Activated naive CD4-positive, alpha-beta T cell treated with anti-CD3 and anti-CD28 coated beads, Interleukin-2, amount 10 ng/mL, durations not matched to agents 7 days and 5 days (primary cell): ENCODE measurements around the gene CC2D1A.
A peak's percentile ranks its signal among the peaks of the same experiment; 100 is the strongest.
"Not testable (repeated sequence)": the region's sequence is repeated elsewhere in the genome, so short reads cannot be mapped to it uniquely, and the experiment has no call there.

ENCODE experiments used
- CTCF ChIA-PET: fragments of 350-600 bp; sonication (Branson Sonifier 250); formaldehyde crosslinking; loops from one replicate; lab custom pipeline; 2021; ENCODE audit warnings: antibody characterized with exemption; lab: Charles Lee
- DNase-seq: peaks from one replicate; pipeline ENCODE4 v3.0.0-alpha.2; 2020
- H3K27ac Mint-ChIP-seq: one replicate; pipeline ENCODE4 v1.8.0; 2021; ENCODE audit warnings: mild to moderate bottlenecking, moderate library complexity, mixed read lengths
- H3K27me3 Mint-ChIP-seq: one replicate; pipeline ENCODE4 v1.8.0; 2021; ENCODE audit warnings: mild to moderate bottlenecking, mixed read lengths
- H3K36me3 Mint-ChIP-seq: one replicate; pipeline ENCODE4 v1.8.0; 2021; ENCODE audit warnings: mixed read lengths
- H3K4me1 Mint-ChIP-seq: one replicate; pipeline ENCODE4 v1.8.0; 2021; ENCODE audit warnings: mixed read lengths
- H3K4me3 Mint-ChIP-seq: one replicate; pipeline ENCODE4 v1.8.0; 2021; ENCODE audit warnings: mild to moderate bottlenecking, moderate library complexity, mixed read lengths
- H3K9me3 Mint-ChIP-seq: one replicate; pipeline ENCODE4 v1.8.0; 2021; ENCODE audit warnings: mixed read lengths

The CC2D1A gene

GRCh38 chr19:13971868-13972267 is 65.9 kb downstream of the CC2D1A start:
- not testable (repeated sequence) for H3K4me1 Mint-ChIP-seq, DNase-seq, H3K4me3 Mint-ChIP-seq, H3K9me3 Mint-ChIP-seq, H3K27me3 Mint-ChIP-seq, H3K27ac Mint-ChIP-seq
- CTCF ChIA-PET = interaction anchor here (0.8 kb wide), 1 partner anchor 13 kb away, joined by 3 read pairs; no protein-coding TSS in a partner anchor
- peaks cover 20% of the 10 kb centered on the region for H3K36me3 Mint-ChIP-seq

GRCh38 chr19:13972368-13973155 is 66.6 kb downstream of the CC2D1A start:
- Mint-ChIP-seq H3K4me3 (no peak overlapping the region), H3K9me3 (no peaks in the 10 kb centered on the region), H3K27ac (no peak overlapping the region), H3K4me1 (peaks cover 8% of the 10 kb centered on the region), H3K36me3 (peaks cover 20% of the 10 kb centered on the region), H3K27me3 (no peaks in the 10 kb centered on the region)
- CTCF ChIA-PET = interaction anchor here (0.7 kb wide), 1 partner anchor 76 kb away, joined by 3 read pairs; no protein-coding TSS in a partner anchor
- DNase-seq = no peak

GRCh38 chr19:13973479-13973878 is 67.5 kb downstream of the CC2D1A start:
- not testable (repeated sequence) for DNase-seq, H3K9me3 Mint-ChIP-seq, H3K4me3 Mint-ChIP-seq, H3K27me3 Mint-ChIP-seq
- CTCF ChIA-PET = interaction anchor here (0.7 kb wide), 1 partner anchor 75 kb away, joined by 3 read pairs; no protein-coding TSS in a partner anchor
- peaks cover 20% of the 10 kb centered on the region for H3K36me3 Mint-ChIP-seq
- H3K4me1 Mint-ChIP-seq = peaks cover 13% of the 10 kb centered on the region
- H3K27ac Mint-ChIP-seq = peak overlapping the region; percentile 62

GRCh38 chr19:13974073-13974472 is 68.1 kb downstream of the CC2D1A start:
- peak overlapping the region; percentile 4 for H3K27ac Mint-ChIP-seq
- DNase-seq = peak; percentile 73
- H3K9me3 Mint-ChIP-seq = no peaks in the 10 kb centered on the region
- no peaks in the 10 kb centered on the region for H3K27me3 Mint-ChIP-seq
- H3K36me3 Mint-ChIP-seq = peaks cover 17% of the 10 kb centered on the region
- peaks cover 13% of the 10 kb centered on the region for H3K4me1 Mint-ChIP-seq
- H3K4me3 Mint-ChIP-seq = no peak overlapping the region
- CTCF ChIA-PET = no interaction called here

GRCh38 chr19:13975870-13976269 is 69.9 kb downstream of the CC2D1A start:
- H3K27ac Mint-ChIP-seq = no peak overlapping the region
- H3K36me3 Mint-ChIP-seq = peaks cover 17% of the 10 kb centered on the region
- no peaks in the 10 kb centered on the region for H3K9me3 Mint-ChIP-seq
- no peak for DNase-seq
- H3K4me3 Mint-ChIP-seq = no peak overlapping the region
- peaks cover 22% of the 10 kb centered on the region for H3K4me1 Mint-ChIP-seq
- H3K27me3 Mint-ChIP-seq = peaks cover 4% of the 10 kb centered on the region
- CTCF ChIA-PET = no interaction called here

- DNase-seq = no peak
- CTCF ChIA-PET = interaction anchor here (1.3 kb wide), 1 partner anchor 23 kb away, joined by 4 read pairs; the partner anchor contains the start of gene DCAF15
- Mint-ChIP-seq H3K36me3 (peaks cover 17% of the 10 kb centered on the region), H3K9me3 (no peaks in the 10 kb centered on the region), H3K4me3 (no peak overlapping the region), H3K27me3 (peaks cover 4% of the 10 kb centered on the region), H3K4me1 (peaks cover 28% of the 10 kb centered on the region), H3K27ac (no peak overlapping the region)
These were observed 70.4 kb downstream of the CC2D1A start for GRCh38 chr19:13976446-13976845.

- no peak for DNase-seq
- CTCF ChIA-PET = interaction anchor here (1.3 kb wide), 1 partner anchor 25 kb away, joined by 4 read pairs; the partner anchor contains the start of gene DCAF15
- no peak overlapping the region for H3K4me3 Mint-ChIP-seq
- no peak overlapping the region for H3K27ac Mint-ChIP-seq
- H3K9me3 Mint-ChIP-seq = no peaks in the 10 kb centered on the region
- H3K27me3 Mint-ChIP-seq = peaks cover 4% of the 10 kb centered on the region
- H3K36me3 Mint-ChIP-seq = peaks cover 20% of the 10 kb centered on the region
- peaks cover 42% of the 10 kb centered on the region for H3K4me1 Mint-ChIP-seq
These were observed 71.8 kb downstream of the CC2D1A start for GRCh38 chr19:13977803-13978202.

- Mint-ChIP-seq H3K27me3 (peaks cover 4% of the 10 kb centered on the region), H3K4me1 (peaks cover 48% of the 10 kb centered on the region), H3K27ac (no peak overlapping the region), H3K9me3 (no peaks in the 10 kb centered on the region), H3K36me3 (peaks cover 21% of the 10 kb centered on the region), H3K4me3 (no peak overlapping the region)
- DNase-seq = no peak
- CTCF ChIA-PET = no interaction called here
These were observed 72.6 kb downstream of the CC2D1A start for GRCh38 chr19:13978351-13979243.

GRCh38 chr19:13979244-13979615 is 73.2 kb downstream of the CC2D1A start:
- peaks cover 48% of the 10 kb centered on the region for H3K4me1 Mint-ChIP-seq
- no peaks in the 10 kb centered on the region for H3K9me3 Mint-ChIP-seq
- CTCF ChIA-PET = no interaction called here
- peaks cover 4% of the 10 kb centered on the region for H3K27me3 Mint-ChIP-seq
- peaks cover 17% of the 10 kb centered on the region for H3K36me3 Mint-ChIP-seq
- no peak overlapping the region for H3K27ac Mint-ChIP-seq
- no peak overlapping the region for H3K4me3 Mint-ChIP-seq
- no peak for DNase-seq

- Mint-ChIP-seq H3K9me3 (no peaks in the 10 kb centered on the region), H3K27me3 (peaks cover 4% of the 10 kb centered on the region), H3K36me3 (peaks cover 14% of the 10 kb centered on the region), H3K4me1 (peaks cover 50% of the 10 kb centered on the region), H3K27ac (no peak overlapping the region), H3K4me3 (no peak overlapping the region)
- DNase-seq = no peak
- CTCF ChIA-PET = no interaction called here
These were observed 73.7 kb downstream of the CC2D1A start for GRCh38 chr19:13979686-13980085.

GRCh38 chr19:13980340-13980739 is 74.3 kb downstream of the CC2D1A start:
- H3K27ac Mint-ChIP-seq = no peak overlapping the region
- no peaks in the 10 kb centered on the region for H3K9me3 Mint-ChIP-seq
- no peak overlapping the region for H3K4me3 Mint-ChIP-seq
- H3K27me3 Mint-ChIP-seq = peaks cover 4% of the 10 kb centered on the region
- peaks cover 56% of the 10 kb centered on the region for H3K4me1 Mint-ChIP-seq
- no peak for DNase-seq
- peaks cover 14% of the 10 kb centered on the region for H3K36me3 Mint-ChIP-seq
- CTCF ChIA-PET = interaction anchor here (1.3 to 1.8 kb wide), 2 partner anchors 24 to 27 kb away, joined by 5 read pairs; no protein-coding TSS in a partner anchor
